Activated CD4-positive, alpha-beta T cell treated with anti-CD3 and anti-CD28 coated beads for 4 hours (primary cell): ENCODE results near the gene NHSL2.
A peak's percentile ranks its signal among the peaks of the same experiment; 100 is the strongest.

Experiments used
- DNase-seq, 2 donors: peaks; one replicate each; pipeline ENCODE4 v3.0.0-alpha.2; 2020

NHSL2 gene

DNA sequence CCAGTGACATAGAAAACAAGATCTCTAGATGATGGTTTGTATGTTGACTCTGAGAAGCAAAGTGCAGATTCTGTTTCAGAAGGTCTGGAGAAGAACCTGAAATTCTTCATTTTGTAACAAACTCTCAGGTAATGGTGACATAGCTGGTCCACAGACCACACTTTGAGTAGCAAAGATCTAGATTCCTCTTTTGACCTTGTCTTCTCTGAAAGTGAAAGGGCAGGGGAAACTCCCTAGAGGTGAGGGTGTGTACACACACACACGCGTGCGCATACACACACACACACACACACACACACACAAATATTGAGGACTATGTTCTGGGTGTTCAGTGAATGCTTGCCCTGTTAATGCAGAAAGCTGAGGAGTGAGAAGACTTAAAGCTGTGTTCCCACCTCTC lies 110.1 kb downstream of the NHSL2 start:
- no peak for DNase-seq

GRCh38 chrX:72021975-72022374 lies 111.3 kb downstream of the NHSL2 start:
- peak; percentile 15 to 28 for DNase-seq

DNA sequence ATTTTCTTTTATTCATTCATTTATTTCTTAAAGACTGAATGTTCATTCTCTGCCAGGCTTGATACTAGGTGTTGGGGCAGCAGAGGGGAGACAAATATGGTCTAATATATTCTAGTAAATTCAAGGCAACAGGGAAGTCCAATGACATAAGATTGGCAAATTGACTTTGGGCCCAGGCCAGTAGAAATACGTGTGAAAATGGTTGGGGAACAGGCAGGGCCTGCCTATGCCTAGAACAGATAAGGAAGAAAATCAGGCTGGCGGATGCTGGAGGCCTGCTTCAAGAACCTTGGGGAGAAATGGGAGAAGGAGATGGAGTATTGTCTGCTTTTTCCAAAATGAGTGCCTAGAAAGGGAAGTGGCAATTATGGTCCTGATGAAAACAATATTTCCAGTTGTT lies 112.4 kb downstream of the NHSL2 start:
- no peak for DNase-seq

- no peak for DNase-seq
Observed at GRCh38 chrX:72025236-72025770, 114.7 kb downstream of the NHSL2 start.

DNA sequence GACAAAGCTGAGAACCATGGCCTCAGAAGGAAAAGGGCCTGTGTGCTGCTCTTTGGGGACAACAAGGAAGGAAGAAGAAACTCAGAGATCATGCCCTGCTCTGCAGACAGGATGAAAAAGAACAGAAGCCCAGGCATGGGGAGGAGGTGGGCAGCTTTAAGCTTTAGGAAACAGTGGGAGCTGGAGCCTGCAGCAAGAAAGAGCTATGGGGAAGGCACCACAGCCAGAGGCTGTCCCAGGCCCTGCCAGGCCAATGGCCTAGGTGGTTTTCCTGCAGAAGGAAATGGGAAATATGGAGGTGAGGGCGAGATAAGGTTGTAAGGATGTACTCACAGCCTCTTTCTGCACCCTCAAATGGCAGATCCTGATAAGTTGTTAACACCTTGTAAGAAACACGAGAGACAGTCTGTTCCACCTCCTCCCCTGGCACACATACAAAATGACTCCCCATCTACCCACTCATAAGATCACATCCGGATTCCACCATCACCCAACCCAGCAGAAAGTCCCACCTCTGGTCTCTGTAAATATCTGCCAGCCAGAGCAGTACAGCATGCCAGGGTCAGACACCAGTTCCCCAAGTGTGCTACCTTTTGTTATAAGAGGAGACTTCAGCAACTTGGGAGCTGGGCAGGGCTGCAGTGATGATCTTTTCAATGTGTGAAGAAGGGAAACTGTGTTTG lies 115.8 kb downstream of the NHSL2 start:
- no peak for DNase-seq

DNA sequence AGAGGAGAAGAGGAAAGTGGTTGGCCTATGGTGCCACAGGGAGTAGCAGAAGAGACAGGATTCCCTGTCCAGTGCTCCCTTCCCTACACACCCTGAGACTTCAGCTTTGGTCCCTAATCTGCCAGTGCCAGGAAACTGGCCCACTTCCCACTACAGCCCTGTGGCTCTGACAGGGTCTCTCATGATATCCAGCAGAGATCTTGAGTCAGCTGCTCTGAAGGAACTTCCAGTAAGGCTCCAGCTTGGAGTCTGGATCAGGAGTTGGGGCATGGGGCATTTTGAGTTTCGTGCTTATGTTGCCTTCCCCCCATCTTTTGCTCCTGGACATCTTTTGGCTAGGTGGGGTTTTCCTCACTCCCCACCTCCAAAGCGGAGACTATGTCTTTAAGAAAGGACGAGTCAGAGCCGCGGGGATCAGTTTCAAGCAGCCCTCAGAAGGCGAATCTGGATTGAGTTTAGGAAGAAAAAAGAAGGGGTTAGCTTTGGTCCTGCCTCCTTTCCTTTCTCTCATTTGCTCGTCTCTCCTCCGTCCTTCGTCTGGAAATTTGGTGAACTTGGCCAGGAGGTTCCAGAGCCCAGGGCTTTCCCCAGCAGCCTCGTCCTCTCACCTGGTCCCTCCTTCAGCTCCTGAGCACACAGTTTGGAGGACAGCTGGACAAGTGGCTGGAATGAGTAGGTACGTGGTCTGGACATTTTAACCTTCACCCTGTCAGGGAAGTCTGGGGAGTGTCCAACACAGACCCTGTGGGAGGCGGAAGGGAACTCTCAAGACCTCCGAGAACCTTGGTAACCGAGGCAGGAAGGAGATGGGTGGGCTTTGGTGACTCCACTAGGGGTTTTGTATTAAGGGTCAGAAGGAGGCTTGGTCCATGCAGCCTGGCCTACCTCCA lies 116.6 kb downstream of the NHSL2 start:
- no peak for DNase-seq

DNA sequence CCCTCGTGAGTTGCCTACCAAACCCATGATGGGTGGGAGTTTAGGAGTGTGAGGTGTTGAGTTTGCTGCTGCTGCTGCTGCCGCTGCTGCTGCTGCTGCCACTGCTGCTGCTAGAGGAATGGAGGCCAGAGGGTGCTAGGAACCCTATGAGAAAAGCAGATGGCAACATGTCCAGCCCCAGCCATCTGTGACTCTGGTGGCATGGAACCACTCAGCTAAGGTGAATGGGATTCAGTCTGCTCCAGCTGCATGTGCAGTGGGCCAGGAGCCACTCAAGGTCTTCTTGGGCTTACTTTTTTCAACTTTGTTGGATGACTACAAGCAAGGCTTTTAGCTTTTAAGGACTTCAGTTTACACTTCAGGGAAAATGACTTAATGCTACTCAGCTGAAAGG lies 117.3 kb downstream of the NHSL2 start:
- no peak for DNase-seq

GRCh38 chrX:72028701-72029470 lies 118.2 kb downstream of the NHSL2 start:
- no peak for DNase-seq

GRCh38 chrX:72029483-72030411 lies 119.1 kb downstream of the NHSL2 start:
- DNase-seq, result no peak

- DNase-seq, result no peak
Observed at GRCh38 chrX:72030431-72030830, 119.8 kb downstream of the NHSL2 start.

- no peak for DNase-seq
Observed at GRCh38 chrX:72031118-72031517, 120.5 kb downstream of the NHSL2 start.

GRCh38 chrX:72031634-72032033 lies 121.0 kb downstream of the NHSL2 start:
- no peak for DNase-seq

- no peak for DNase-seq
Observed at GRCh38 chrX:72037601-72038000, 127.0 kb downstream of the NHSL2 start.

- DNase-seq, result no peak
Observed at GRCh38 chrX:72038016-72038415, 127.4 kb downstream of the NHSL2 start.

DNA sequence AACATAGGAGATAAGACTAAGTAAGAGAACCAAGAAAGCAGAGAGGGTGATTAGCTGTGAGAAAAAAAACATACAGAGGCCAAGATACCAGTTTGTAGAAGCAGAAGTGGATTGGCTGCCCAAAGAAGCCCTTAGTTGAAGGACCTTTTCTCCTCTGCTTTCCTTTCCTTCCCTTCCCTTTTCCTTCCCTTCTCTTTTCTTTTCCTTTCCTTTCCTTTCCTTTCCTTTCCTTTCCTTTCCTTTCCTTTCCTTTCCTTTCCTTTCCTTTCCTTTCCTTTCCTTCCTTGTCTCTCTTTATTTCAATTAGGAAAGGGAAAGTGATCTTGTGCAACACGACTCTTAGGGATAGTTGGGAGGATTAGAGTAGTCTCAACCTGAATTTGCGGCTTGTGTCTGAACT lies 128.2 kb downstream of the NHSL2 start:
- no peak for DNase-seq

DNA sequence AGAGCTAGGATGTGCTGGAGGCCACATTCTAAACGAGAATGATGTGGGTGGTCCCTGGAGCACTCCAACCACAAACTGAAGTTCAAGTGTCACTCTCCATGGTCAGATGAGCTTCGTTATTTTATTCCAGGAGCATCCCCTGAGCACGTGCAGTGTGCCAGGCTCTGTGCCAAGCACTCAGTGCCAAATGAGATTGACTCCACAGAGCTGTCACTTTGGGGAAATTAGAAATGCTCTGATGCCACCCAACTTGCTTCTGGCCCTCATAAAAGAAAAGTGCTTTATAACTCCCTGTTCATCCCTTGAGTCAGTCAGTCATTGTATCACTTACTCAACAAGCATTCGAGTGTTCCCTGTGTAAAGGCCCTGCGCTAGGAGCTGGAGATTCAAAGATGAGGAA lies 129.9 kb downstream of the NHSL2 start:
- no peak for DNase-seq

DNA sequence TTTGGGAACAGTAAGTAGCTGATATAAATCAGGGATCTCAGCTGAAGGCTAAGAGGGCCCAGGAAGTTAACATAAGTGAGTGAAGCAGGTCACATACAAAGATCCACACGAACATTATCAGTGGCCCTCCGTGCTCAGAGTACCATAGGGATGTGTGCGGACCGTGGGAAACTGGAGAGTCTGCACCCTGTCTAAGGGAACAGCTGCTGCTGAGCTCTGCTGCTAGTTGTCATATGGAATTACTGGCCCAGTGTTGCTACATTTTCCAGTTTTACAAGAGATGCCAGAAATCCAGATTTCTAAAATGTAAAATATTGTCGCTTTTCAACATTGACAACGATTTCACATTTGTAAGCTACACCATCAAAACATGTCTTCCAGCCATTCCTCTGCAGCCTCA lies 130.5 kb downstream of the NHSL2 start:
- DNase-seq, result no peak

GRCh38 chrX:72041871-72042851 lies 131.5 kb downstream of the NHSL2 start:
- DNase-seq, result no peak

- no peak for DNase-seq
Observed at GRCh38 chrX:72042852-72043248, 132.2 kb downstream of the NHSL2 start.

DNA sequence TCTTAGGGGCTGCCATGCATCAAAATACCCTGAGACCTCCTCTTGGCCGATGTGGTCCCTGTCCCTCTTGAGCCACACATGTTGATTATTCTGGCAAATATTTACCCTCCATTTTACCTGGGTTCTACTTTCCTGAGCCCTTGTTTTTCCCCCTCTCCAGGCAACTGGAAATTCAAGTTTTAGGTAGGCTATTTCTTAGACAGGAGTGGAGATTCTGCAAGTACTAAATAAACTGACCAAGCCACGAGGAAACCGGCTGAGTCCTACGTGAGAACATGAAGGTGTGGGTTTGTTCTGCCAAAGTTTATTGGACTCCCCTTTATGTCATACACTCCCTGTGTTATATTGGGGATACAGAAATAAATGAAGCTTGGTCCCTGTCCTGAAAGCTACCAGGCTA lies 133.0 kb downstream of the NHSL2 start:
- no peak for DNase-seq

GRCh38 chrX:72045141-72045540 lies 134.5 kb downstream of the NHSL2 start:
- no peak for DNase-seq
